Pancreas (tissue), 10 donors: ENCODE data around the gene IRAK1. TPM values are rescaled to one million over a fixed set of nuclear protein-coding genes. Genes with fewer than 3 reads are reported as not detected.

Experiments used
- ATAC-seq, 4 donors: fragments of 200-7000 bp; cut with Tn5 transposase; one replicate each; pipeline versions ENCODE4 v1.8.0 to v1.9.1; 2020; ENCODE audit warnings: mild to moderate bottlenecking in 4 of 4, moderate library complexity in 4 of 4
- DNase-seq, 6 donors: peaks; one replicate each; pipeline ENCODE4 v3.0.0-alpha.2; 2020
- FAIRE-seq: peaks from 2 replicates; lab custom pipeline; 2012; peaks lifted over from hg19 to GRCh38; lab: Jason Lieb, UNC
- H3K27ac ChIP-seq, 4 donors: fragments of 200-600 bp; sonication (generic); 1 replicate in 3 of 4; 2 replicates in 1 of 4; pipeline versions ENCODE4 v1.5.0 to v1.8.0; 2020
- H3K27me3 ChIP-seq, 4 donors: fragments of 200-600 bp; one replicate each; pipeline ENCODE4 v1.8.0; 2021
- H3K36me3 ChIP-seq, 3 donors: fragments of 200-600 bp; sonication (generic) in 1 of 3; one replicate each; pipeline versions ENCODE4 v1.5.0 to v1.8.0; 2020 to 2021
- H3K4me1 ChIP-seq, 3 donors: fragments of 200-600 bp; one replicate each; pipeline ENCODE4 v1.8.0; 2021
- H3K4me3 ChIP-seq, 4 donors: fragments of 200-600 bp; sonication (generic) in 2 of 4; one replicate each; pipeline versions ENCODE4 v1.5.0 to v1.8.0; 2020 to 2021
- H3K9me3 ChIP-seq, 4 donors: fragments of 200-600 bp; one replicate each; pipeline ENCODE4 v1.8.0; 2021
- CTCF ChIP-seq, 4 donors: fragments of 200-600 bp; sonication (generic) in 3 of 4; IDR thresholded peaks; one replicate each; pipeline versions ENCODE4 v1.5.0 to v1.8.0; 2021; ENCODE audit warnings: antibody characterized with exemption in 4 of 4
- whole genome bisulfite sequencing, 2 donors: extraction: QIAGEN DNeasy Blood & Tissue Kit; methylation state at CpG; one replicate each; pipeline ENCODE4 v1.1.7; 2013; 5-methylcytosine and 5-hydroxymethylcytosine counted together
- intact Hi-C, 3 donors: fragments of 100-400 bp; cut with DNase I; formaldehyde crosslinking; loops; one replicate each; pipeline versions ENCODE4 v1.11.1 to v1.14.2; 2022
- polyA plus RNA-seq, 2 donors: library from polyadenylated mRNA; stranded (reverse); fragments of 200-250 nt; gene quantifications; one replicate each; pipeline ENCODE4 v1.2.3, GENCODE V29; 2013
- total RNA-seq, 6 donors: library from RNA; stranded (reverse); fragmentation: NEBNext Ultra II Directional in 4 of 6; extraction: Animal tissue kit (Norgen Biotek cat#: 25700) in 4 of 6; gene quantifications; one replicate each; pipeline versions ENCODE4 v1.2.1 to v1.2.4, GENCODE V29; 2021 to 2023
- donor health status: healthy with polysubstance abuse.
- donor health status: DM: no; HTN: no; CAD: no; lungs with moderate emphysema.
- donor health status: DM: no; HTN: no; CAD: no.
- donor health status: control.
- donor health status: control.
- donor health status: Bipolar disorder and iron deficiency.
- donor health status: DM: yes; HTN: yes; CAD: no.
- donor health status: DM: no; HTN: no; CAD: no.
- donor health status: DM: no; HTN: no; CAD: no.
- donor health status: DM: yes; HTN: yes; CAD: no.

Gene IRAK1
- total and polyA plus RNA-seq, 8 donors = 35.8 to 103 (median 60.4) TPM

- Histone ChIP-seq H3K27ac (no peak overlapping the region), H3K27me3 (peaks cover 0 to 3% (median 0%) of the 10 kb centered on the region in 4 donors), H3K36me3 (no peaks in the 10 kb centered on the region), H3K4me3 (no peak overlapping the region), H3K4me1 (no peaks in the 10 kb centered on the region), H3K9me3 (no peaks in the 10 kb centered on the region)
- no peak for TF ChIP-seq CTCF (IDR thresholded peaks at IDR 0.05)
- ATAC-seq (no peak), FAIRE-seq (no peak), DNase-seq (peak in 1 of 6 donors; percentile 41)
- intact Hi-C loops = no loop called here
- 67 to 68% methylated on average over 27 of the region's 27 CpGs for WGBS, 2 donors
Observed at GRCh38 chrX:154023276-154024000, 3.7 kb upstream of the IRAK1 start.

- DNase-seq (peak in 1 of 6 donors; percentile 53), FAIRE-seq (no peak), ATAC-seq (no peak)
- intact Hi-C loops = no loop called here
- 64 to 81% methylated on average over 5 of the region's 5 CpGs for WGBS, 2 donors
- H3K27me3 ChIP-seq = peaks cover 0 to 3% (median 0%) of the 10 kb centered on the region in 4 donors
- H3K4me1 ChIP-seq = no peaks in the 10 kb centered on the region
- no peak overlapping the region for H3K4me3 ChIP-seq
- H3K27ac ChIP-seq = no peak overlapping the region
- TF ChIP-seq CTCF (IDR thresholded peaks at IDR 0.05) = no peak
- no peaks in the 10 kb centered on the region for H3K36me3 ChIP-seq
- H3K9me3 ChIP-seq = no peaks in the 10 kb centered on the region
Observed at GRCh38 chrX:154022108-154022507, 2.4 kb upstream of the IRAK1 start.

GRCh38 chrX:154021131-154021611, 1.5 kb upstream of the IRAK1 start:
- H3K4me1 ChIP-seq = no peaks in the 10 kb centered on the region
- peak overlapping the region in 1 of 4 donors; percentile 86 for H3K27ac ChIP-seq
- WGBS, 2 donors = 75 to 82% methylated on average over 11 of the region's 11 CpGs
- peaks cover 0 to 3% (median 0%) of the 10 kb centered on the region in 4 donors for H3K27me3 ChIP-seq
- intact Hi-C loops = no loop called here
- no peaks in the 10 kb centered on the region for H3K36me3 ChIP-seq
- TF ChIP-seq CTCF (IDR thresholded peaks at IDR 0.05) = no peak
- FAIRE-seq (no peak), DNase-seq (peak in 1 of 6 donors; percentile 53), ATAC-seq (peak in 1 of 4 donors; percentile 38)
- H3K9me3 ChIP-seq = no peaks in the 10 kb centered on the region
- H3K4me3 ChIP-seq = no peak overlapping the region

GRCh38 chrX:154020536-154021115, 924 bp upstream of the IRAK1 start:
- peak in 2 of 4 donors; percentile 7 to 12 for ATAC-seq
- no peaks in the 10 kb centered on the region for H3K4me1 ChIP-seq
- peak overlapping the region in 3 of 4 donors; percentile 16 to 53 (median 51) for H3K4me3 ChIP-seq
- FAIRE-seq = no peak
- no peak for DNase-seq
- peaks cover 0 to 1% (median 0%) of the 10 kb centered on the region in 4 donors for H3K27me3 ChIP-seq
- TF ChIP-seq CTCF (IDR thresholded peaks at IDR 0.05) = no peak
- 50 to 68% methylated on average over 9 of the region's 9 CpGs for WGBS, 2 donors
- intact Hi-C loops = no loop called here
- H3K27ac ChIP-seq = peak overlapping the region; percentile 46 to 86 (median 72)
- H3K9me3 ChIP-seq = no peaks in the 10 kb centered on the region
- no peaks in the 10 kb centered on the region for H3K36me3 ChIP-seq
